Measurements from ENCODE around the gene MDK.

Gene MDK

GRCh38 chr11:46381048-46381818, at the start of gene MDK:
Gene MDK (plus strand): TSS chr11:46381669. CDS start chr11:46382058, 389 bp downstream.
- DNase-seq: no peak

- no peak for DNase-seq
These were observed 49.3 kb upstream of the MDK start for GRCh38 chr11:46332093-46332567.

- no peak for DNase-seq
These were observed 48.7 kb upstream of the MDK start for GRCh38 chr11:46332568-46333393.

- DNase-seq: no peak
These were observed 48.0 kb upstream of the MDK start for GRCh38 chr11:46333394-46333947.

- no peak for DNase-seq
These were observed 47.3 kb upstream of the MDK start for GRCh38 chr11:46334211-46334610.

- DNase-seq: no peak
These were observed 46.2 kb upstream of the MDK start for GRCh38 chr11:46335271-46335670.

GRCh38 chr11:46335890-46336562, 45.4 kb upstream of the MDK start:
- DNase-seq: no peak

- peak; percentile 50 for DNase-seq
These were observed 44.8 kb upstream of the MDK start for GRCh38 chr11:46336563-46337180.

- DNase-seq: no peak
These were observed 43.7 kb upstream of the MDK start for GRCh38 chr11:46337626-46338345.

- DNase-seq: no peak
These were observed 42.9 kb upstream of the MDK start for GRCh38 chr11:46338636-46338987.

GRCh38 chr11:46338988-46339666, 42.3 kb upstream of the MDK start:
- DNase-seq: no peak

- DNase-seq: no peak
These were observed 41.7 kb upstream of the MDK start for GRCh38 chr11:46339816-46340215.

- no peak for DNase-seq
These were observed 40.0 kb upstream of the MDK start for GRCh38 chr11:46341454-46341853.

GRCh38 chr11:46342239-46342638, 39.2 kb upstream of the MDK start:
- peak; percentile 87 for DNase-seq

- DNase-seq: no peak
These were observed 37.9 kb upstream of the MDK start for GRCh38 chr11:46343520-46343919.

- DNase-seq: peak; percentile 86
These were observed 36.3 kb upstream of the MDK start for GRCh38 chr11:46345131-46345597.

GRCh38 chr11:46345881-46346484, 35.5 kb upstream of the MDK start:
- no peak for DNase-seq

- DNase-seq: peak; percentile 87
These were observed 34.4 kb upstream of the MDK start, which contains the start of gene DGKZ for GRCh38 chr11:46346886-46347636. Gene DGKZ (plus strand): TSS chr11:46347463. CDS start chr11:46347660, 197 bp downstream.

GRCh38 chr11:46347637-46348311, 33.7 kb upstream of the MDK start:
- DNase-seq: no peak
